PC-9 (cell line): ENCODE results near the gene PRKG2.

Experiments
- CTCF ChIP-seq: fragments of 200-600 bp; sonication (generic); conservative IDR thresholded peaks from 2 replicates; pipeline ENCODE4 v1.6.1; 2017; ENCODE audit warnings: mixed run types, antibody characterized with exemption, mild to moderate bottlenecking, moderate library complexity
- EZH2 ChIP-seq: fragments of 200-600 bp; sonication (generic); IDR thresholded peaks from 2 replicates; pipeline ENCODE4 v1.8.0; 2017; ENCODE audit warnings: antibody characterized with exemption, low read depth

GRCh38 chr4:81061344-81061730, 153.7 kb downstream of the PRKG2 start:
- TF ChIP-seq CTCF (no peak), EZH2 (no peak)
